Activated T-cell treated with anti-CD3 and anti-CD28 coated beads for 1 hour (primary cell): ENCODE measurements around the gene PNPLA2.

Experiments
- DNase-seq: peaks from one replicate; pipeline ENCODE4 v3.0.0-alpha.2; 2020; ENCODE audit warnings: low read depth

Gene PNPLA2

DNA sequence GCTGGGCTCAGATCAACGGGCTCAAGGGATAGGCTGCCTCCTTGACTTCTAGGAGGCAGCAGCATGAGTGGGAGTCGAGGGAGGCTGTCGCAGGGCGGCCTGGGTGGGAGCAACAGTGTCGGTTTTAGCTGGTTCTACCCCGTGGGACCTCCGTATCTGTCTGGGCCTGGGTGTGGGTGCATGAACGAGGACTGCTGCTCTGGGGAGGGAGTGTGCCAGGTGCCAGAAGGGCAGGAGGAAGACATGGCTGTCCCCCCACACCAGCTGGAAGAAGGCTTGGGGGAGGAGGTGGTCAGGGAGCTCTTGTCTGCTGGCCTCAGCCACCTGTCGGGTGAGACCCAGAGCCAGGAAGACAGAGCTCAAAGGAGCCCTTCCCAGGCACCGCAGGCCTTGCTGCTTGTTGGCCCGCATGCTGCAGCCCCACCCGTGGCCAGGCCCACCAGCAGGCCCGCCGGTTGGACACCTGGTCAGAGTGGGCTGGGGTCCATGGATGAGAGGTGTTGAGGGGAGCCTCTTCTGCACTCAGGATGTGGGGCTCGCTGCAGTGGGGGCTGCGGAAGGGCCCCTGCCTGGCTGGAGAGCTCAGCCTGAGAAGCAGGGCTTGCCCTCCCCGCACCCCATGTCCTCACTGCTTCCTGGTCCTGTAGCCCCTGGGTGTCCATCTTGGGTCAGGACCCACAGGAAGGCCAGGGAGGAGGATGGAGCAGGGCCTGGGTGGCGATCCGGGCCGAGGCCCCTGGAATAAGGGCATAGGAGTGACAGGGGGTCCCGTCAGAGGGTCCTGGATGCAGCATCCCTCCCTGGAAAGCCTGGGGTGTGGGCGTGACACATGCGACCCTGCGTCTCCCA lies 32.3 kb upstream of the PNPLA2 start:
- no peak for DNase-seq

DNA sequence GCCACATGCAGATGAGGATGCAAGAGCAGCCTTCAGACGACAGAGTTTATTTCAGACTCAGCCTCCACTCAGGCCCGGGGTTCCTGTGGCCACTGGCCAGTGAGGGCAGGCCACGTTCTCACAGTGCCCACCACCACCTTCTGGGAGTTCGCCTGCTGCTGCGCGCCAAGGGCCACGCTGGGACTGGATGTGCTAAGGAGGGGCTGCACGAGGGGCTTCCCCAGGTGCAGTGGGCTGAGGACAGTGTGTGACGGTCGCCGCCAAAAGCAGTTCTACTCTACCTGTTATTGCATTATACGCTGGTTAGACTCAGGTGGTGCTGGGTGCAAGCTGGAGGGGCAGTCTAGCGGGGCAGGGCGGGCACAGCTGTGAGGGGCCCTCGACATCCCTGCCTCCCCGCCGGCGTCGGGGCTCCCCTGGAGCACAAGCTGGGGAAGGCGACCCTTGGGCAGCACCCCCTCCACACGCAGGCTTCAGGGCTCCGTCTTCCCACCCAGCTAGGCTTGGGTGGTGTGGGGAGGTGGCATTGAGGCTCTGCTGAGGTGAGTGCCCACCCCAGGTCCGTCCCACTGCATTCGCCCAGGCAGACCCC lies 31.5 kb upstream of the PNPLA2 start:
- no peak for DNase-seq

DNA sequence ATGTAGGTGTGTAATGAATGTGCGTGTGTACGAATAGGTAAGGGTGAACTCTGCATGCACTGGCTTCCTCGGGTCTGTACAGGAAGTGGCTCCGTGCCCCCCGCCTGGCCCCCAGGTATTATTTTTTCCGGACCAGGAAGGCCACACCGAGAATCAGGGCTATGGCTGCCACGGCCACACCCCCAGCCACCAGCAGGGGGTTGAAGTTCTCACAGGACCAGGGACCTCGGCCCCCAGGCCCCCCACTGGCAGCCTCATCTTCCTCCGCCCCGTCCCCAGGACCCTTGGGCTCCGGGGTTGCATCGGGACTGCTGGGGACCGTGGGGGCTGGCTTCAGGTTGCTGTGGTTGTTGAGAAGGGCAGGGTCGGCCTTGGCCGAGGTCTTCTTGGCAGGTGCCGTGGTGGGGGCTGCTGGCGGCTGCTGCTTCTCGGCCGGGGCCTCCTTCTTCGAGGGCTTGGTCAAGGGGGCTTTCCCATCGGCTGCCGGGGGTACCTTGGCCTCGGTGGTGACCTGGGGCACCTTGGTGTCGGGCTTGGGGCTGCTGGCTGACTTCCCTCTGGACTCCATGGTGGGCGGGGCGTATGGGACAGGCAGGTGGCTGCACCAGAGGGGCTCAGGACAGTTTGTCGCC lies 30.6 kb upstream of the PNPLA2 start:
- no peak for DNase-seq

DNA sequence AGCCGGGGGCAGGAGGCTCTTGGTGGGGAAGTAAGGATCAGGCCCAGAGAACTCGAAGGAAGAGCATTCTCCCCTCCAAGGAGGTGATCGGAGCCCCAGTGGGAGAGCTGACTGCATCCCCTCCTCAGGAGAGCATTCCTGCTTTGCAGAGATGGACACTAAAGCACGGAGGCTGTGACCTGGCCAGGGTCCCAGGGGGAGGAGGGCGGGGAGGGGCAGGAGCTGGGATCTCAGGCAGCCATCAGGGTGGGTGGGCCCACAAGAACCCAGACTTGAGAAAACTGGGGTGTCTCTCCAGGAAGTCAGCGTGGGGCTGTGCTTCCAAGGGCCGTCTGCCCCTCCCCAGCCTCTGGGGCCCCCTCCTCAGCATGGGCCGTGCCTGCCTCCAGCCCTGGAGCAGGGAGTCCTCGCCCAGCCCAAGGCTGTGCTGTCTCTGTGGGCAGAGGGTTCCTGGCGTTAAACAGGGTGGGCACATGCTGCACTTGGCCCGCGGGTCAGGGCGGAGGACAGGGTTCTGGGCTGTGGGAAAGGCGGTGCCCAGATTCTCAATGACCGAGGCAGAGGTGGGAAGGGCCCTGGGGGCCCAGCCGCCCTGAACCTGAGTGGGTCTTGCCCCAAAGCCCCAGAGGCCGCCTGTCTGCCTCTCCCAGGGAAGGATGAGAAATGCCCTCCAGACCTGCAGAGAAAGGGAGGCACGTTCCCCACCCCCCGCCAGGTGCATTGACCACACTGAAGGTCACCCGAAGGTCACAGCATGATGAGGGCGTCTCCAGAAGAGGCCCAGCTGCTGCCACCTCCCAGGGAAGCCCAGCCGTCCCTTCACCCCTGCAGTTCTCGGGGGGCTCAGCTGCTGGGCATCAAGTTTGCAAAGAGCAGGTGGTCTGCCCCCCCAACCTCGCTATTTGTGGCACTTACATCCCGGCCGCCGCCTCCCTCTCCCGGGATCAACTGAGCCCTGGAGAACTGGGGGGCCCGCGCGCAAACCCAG lies 29.5 kb upstream of the PNPLA2 start:
- no peak for DNase-seq

DNA sequence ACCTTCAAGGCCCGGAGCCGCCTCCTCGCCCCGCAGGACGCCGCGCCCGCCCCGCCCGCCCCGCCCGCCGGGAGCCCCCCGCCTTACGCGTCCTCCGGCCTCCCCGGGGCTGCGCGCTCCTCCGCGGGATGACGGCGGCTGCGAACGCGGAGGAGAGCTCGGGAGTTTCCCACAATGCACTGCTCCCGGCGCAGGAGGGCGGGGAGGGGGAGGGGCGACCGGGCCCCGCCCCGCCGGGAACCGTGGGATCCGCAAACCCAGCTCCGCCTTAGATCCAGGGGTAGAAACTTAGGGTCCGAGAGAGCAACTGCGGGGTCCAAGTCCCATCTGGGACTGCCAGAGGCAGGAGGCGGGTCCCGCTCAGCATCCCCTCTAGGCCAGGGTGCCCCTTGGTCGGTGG lies 28.8 kb upstream of the PNPLA2 start, which contains the start of gene CEND1:
Gene CEND1 (minus strand): TSS at position 148 of the 400 bp plus-strand sequence. CDS start 1,514 bp downstream, outside the sequence.
- no peak for DNase-seq

DNA sequence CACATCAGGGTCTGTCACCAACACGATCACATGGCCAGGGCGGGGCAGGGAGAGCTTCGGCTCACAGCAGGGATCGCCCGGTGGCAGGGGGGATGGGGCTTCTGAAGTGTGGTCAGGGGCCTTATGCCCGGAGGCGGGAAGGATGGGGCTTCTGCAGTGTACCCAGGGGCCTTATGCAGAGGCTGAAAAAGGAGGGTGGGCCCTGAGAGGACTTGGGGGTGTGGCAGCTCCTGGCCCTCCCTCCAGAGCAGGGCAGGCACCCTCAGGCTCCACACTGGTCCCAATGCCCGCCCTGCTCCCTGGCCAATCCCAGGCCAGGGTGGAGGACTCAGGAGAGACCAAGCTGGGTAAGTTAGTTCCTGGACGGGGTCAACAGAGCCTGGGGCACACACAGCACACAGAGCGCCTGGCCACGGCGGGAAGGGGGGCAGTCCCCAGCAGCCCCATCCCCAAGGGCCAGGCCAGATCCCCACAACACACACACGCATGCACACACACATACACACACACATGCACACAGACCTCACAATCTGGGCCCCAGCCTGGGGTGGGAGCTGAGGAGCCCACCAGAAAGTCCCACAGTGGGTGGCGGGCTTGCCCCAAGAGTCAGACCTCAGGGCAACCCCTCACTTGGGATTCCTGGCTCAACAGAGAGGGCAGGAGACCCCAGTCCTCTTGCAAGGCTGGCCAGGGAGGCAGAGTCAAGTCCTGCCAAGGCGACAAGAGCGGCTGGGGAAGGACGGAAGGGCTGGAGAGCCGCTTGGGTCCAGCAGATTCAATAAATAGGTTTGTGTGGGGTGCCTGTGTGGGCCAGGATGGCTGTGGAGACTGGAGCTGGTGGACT lies 27.8 kb upstream of the PNPLA2 start:
- no peak for DNase-seq

DNA sequence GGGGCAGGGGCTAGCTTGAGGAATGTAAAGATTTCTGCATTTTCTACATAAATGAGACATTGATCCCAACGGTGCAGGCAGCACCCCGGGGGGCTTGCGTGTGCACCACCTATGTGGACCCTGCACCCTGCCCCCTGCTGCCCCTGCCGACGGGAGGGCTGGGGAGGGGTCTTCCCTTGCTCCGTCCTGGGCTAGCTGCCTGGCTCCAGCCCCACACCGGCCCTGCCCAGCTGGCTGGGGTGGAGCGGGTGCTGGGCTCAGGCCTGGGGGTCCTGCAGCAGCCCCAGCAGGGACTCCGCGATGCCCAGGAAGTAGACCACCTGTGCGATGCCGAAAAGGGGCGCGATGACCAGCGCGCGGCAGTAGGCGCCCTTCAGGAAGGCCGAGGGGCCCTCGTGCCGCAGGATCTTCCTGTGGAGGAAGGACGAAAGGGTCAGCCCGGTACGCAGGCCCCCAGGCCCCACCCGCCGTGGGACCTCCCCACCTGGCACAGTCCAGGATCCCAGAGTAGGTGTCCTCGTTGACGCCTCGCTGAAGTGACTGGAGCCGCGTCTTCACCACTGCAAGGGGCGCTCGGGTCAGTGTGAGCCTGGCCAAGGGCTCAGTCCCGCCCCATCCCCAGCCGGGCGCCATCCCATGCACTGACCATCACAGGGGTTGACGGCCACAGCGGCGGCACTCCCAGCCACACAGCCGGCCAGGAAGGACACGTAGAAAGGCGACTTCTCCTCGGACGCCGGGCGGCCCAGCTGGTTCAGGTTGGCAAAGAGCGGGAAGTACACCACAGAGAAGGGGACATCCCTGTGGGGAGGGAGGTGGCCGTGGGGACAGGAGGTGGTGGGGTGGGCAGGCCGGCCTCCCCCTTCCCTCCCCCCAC lies 26.8 kb upstream of the PNPLA2 start:
- no peak for DNase-seq

DNA sequence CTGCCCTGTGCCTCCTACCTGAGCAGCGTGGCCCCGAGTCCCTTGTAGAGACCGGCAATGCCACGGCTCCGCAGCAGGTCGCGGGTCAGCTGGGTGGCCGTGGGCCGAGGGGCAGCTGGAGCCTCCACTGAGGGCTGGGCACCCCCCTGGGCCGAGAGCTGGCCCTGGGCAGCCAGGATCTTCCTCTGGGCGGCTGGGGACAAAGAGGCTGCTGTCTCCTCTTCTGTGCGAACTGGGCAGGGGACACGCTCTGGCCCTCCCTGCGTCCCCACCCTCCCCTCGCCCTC lies 26.2 kb upstream of the PNPLA2 start:
- no peak for DNase-seq

DNA sequence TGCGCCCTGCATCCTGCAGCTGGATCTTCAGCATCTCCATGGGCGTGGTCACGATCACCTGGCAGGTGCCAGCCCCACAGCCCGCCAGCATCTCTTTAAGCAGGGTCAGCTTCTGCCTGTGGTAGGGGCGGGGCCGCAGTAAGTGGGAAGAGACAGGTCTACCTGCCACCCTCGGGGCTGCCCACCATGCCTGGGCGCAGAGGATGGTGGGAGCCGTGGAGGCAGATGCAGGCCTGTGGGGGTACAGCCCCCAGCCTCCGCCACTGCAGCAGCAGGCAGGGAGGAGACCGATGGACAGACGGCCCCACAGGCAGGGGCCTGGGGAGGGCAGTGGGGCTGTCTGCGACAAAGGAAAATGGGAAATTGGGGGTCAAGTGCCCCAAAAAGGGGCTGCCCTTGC lies 25.8 kb upstream of the PNPLA2 start:
- no peak for DNase-seq

DNA sequence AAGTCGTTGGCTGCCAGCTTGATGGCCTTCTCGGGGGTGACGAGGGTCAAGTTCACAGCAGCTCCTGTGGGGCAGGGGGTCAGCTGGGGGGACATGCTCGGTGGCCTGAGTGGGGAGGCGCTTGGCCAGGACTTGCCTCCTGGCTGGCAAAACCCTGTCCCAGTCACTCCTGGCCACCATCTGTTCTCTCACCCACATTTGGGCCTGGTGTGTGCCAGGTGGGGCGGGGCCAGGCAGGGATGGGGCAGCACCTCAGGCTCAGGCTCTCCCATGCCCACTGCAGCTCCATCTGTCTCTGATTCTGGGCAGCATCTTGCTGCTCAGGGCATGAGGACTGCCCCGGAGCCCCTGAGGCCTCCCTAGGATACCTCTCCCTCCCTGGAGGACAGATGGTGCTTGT lies 25.2 kb upstream of the PNPLA2 start:
- no peak for DNase-seq

DNA sequence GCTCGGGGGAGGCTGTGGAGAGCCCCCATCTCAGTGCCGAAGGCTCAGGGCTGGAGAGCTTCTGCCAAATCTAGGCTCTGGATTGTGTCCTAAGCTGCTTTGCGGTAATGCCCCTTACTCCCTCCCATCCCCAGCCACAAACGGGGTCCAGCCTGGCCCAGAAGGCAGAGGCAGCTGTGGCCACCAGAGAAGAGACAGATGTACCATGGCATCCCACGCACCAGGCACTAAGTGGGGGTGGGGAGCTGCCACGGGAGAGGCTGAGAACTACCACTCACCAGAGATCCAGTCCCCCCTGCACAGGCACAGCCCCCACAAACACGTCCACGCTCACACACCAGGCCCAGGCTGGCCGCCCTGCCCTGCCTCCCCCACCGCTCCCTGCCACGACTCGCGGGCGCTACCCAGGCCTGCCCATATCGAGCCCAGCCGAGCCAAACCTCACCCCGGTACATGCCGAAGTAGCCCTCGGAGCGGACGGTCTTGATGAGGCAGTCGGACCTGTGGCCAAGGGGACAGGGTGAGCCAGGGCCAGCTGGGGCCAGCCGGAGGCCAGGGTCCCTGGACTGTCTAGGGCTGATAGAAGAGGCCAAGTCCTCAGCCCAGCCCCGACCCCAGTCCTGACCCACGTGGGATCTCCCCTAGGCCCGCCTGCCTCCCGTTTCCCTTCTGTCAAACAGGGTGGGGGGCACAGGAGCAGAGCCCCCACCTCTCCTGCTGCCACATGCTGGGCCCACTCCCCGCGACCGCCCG lies 24.5 kb upstream of the PNPLA2 start:
- no peak for DNase-seq

DNA sequence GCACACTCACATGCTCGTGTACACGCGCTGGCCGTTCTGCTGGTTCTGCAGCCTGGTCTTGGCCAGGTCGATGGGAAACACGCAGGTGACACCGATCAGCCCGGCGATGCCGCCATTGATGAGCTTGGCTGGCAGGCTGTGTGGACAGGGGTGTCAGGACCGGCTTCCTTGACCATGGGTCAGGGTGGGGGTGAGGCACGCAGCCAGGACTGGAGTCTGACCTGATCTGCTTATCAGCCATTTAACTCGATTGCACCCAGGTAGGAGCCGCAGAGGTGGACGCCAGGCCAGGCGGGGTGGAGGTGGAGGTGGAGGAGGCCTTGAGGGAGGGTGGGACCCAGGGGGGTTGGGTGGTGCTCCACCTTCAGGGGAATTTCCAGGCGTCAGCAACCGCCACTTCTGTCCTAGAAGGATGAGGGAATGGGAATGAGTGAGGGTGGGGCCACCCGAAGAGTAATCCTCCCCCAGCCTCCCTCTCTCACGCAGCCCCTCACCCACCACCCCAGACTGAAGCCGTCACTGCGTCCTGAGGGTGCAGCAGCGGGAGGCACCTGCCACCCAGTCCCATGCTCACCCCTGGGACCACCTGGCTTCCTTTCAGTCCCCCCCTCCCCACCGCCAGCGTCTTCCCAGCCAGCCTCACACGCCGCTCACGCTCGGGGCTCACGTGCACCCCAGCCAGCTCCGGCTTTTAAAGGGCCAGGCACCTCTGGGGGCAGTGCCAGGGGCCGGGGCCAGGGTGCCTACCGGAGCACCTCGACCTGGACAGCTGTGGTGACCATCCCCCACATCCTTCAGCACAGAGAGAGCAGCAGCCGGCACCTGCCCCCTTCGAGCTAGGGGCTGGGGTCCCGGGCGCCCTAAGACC lies 23.7 kb upstream of the PNPLA2 start:
- DNase-seq: no peak

DNA sequence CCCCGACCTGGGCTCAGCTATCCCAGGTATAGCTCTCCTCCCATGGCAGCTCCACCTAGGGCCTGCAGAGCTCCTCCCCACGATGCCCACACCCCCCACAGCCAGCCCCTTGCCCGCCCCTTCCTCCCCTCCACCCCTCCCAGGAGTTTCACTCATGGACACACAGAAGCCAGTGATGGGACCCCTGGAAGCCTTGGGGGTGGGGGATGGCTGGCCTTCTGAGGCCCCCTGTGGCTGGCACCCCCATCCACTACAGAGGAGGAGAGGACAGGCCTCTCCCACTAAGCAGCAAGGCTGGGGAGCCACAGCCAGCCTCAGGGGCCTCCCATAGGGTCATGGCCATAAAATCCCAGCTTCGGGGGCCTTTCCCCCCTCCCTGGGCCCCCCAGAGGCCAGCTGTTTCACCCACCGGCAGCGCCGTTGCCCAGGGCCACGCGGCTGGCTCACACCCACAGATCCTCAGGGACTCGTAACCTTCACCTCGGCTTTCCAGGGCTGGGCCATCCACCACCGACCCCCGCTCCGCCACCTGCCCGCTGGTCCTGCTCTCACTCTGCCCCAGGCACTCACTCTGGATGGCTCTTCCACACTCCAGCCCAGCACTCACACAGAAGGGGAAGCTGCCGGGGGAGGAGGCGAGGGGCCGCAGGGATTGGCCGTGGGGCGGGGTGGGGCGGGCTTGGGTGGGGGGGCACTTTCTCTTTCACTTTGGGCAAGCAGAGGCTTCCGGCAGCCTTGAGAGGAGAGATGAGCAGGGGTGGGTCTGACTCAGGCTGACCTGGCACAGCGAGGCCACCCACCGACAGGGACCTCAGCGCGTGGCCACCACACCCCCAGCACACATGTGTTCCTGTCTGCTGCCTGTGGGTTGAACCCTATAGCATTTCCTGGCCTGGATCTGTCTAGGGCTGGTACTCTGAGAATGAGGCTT lies 22.8 kb upstream of the PNPLA2 start:
- peak; percentile 65 for DNase-seq

DNA sequence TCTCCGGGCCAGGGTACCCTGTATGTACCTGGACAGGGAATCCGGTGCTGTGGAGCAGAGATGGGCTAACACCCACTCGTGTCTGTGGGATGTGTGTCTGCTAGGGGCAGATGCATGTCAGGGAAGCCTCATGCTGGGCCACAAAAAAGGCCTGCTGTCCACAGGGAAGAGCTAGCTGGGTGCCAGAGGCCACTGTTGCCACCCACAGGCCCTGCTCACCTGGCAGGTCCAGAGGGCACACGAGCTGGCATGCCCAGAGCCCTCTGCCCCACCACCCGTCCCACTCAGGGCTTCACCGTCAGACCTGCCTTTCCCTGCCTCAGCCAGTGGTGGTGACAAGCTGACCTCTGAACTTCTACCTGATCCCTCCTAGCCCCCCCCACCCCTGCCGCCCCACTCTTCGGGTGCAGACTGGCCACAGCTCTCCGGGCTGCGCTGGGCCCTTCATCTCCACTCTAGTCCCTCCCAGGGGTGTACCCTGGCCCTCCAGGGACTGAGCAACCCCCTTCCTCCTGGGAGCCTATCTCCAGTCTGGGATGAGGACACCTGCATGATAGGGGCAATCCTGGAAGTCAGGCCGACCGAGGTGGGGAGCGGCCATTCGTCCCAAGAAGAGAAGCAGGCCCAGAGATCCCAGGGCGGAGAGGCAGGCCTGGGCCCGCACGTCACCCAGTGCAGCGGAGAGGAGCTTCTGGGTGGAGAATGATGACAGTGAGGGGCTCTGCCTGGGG lies 22.0 kb upstream of the PNPLA2 start:
- no peak for DNase-seq

DNA sequence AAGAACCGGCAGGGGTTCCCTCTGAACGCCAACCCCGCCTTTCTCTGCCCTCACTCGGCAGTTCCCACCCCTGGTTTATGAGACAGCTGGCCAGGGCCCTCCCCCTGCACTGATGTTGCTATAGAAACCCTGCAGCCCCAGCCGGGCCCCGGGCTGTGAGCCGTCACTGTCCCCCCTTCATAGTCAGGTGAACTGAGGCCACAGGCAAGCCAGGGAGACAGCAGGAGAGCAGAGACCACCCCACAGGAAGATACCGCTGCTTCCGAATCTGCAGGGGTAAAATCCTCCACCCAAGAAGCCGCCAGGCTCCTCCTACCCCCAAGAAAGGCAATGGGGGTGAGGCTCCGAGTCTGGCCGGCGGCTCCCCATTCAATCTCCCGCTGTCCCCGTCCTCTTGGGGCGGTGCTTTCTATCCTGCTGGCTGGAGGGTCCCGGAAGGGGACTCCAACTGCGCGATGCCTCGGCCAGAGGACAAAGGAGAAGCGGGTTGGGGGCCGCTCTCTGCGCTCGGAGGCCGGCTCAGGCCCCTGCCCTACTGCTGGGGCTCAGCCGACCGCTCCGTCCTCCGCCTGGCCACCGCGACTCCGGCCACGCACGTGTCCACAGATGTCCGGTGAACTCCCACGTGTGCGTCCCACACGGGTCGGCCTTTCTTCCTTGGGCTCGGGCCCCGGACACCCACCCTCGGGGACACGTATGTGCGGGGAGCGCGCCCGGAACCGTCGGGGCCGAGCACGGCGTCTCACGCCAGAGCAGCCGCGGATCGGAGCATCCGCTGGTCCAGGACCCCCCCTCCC lies 21.2 kb upstream of the PNPLA2 start:
- DNase-seq: peak; percentile 51
